ENCODE measurements around the gene PNPT1. TPM values are rescaled to one million over a fixed set of nuclear protein-coding genes. Genes with fewer than 3 reads are reported as not detected.
A peak's percentile ranks its signal among the peaks of the same experiment; 100 is the strongest.

PNPT1 gene
- total RNA-seq, 4 donors from 2014 or later = 11.6 to 21.4 (median 16.1) TPM

- Histone ChIP-seq H3K27me3 (no peaks in the 10 kb centered on the region), H3K9me3 (no peaks in the 10 kb centered on the region), H3K36me3 (no peaks in the 10 kb centered on the region), H3K27ac (peak overlapping the region in 2 of 4 donors; percentile 13 to 48), H3K4me1 (peaks cover 0 to 25% (median 2%) of the 10 kb centered on the region in 4 donors), H3K4me3 (no peak overlapping the region)
- no peak for TF ChIP-seq EP300 (IDR thresholded peaks at IDR 0.05)
- no peak for TF ChIP-seq CTCF (IDR thresholded peaks at IDR 0.05)
- no peak for TF ChIP-seq POLR2A (IDR thresholded peaks at IDR 0.05)
- peak in 1 of 2 donors; percentile 44 for DNase-seq (ENCODE audit: low spot score in 2 of 2)
- WGBS, 2 donors = 17 to 24% methylated on average over 4 of the region's 4 CpGs
Measured at GRCh38 chr2:55732854-55733253, 39.2 kb upstream of the PNPT1 start.

- H3K4me1 ChIP-seq = peaks cover 0 to 25% (median 2%) of the 10 kb centered on the region in 4 donors
- TF ChIP-seq CTCF (IDR thresholded peaks at IDR 0.05) (no peak), EP300 (IDR thresholded peaks at IDR 0.05) (no peak), POLR2A (IDR thresholded peaks at IDR 0.05) (no peak)
- WGBS, 2 donors = 42 to 47% methylated on average over 1 of the region's 1 CpG
- no peaks in the 10 kb centered on the region for H3K36me3 ChIP-seq
- H3K4me3 ChIP-seq = no peak overlapping the region
- H3K27ac ChIP-seq = peak overlapping the region in 1 of 4 donors; percentile 16
- H3K27me3 ChIP-seq = no peaks in the 10 kb centered on the region
- no peak for DNase-seq (ENCODE audit: low spot score in 2 of 2)
- H3K9me3 ChIP-seq = no peaks in the 10 kb centered on the region
Measured at GRCh38 chr2:55729136-55729685, 35.6 kb upstream of the PNPT1 start.

GRCh38 chr2:55721596-55722215 lies 28.1 kb upstream of the PNPT1 start:
- no peak for TF ChIP-seq EP300 (IDR thresholded peaks at IDR 0.05)
- TF ChIP-seq POLR2A (IDR thresholded peaks at IDR 0.05) = no peak
- TF ChIP-seq CTCF (IDR thresholded peaks at IDR 0.05) = no peak
- Histone ChIP-seq H3K27ac (no peak overlapping the region), H3K36me3 (no peaks in the 10 kb centered on the region), H3K4me1 (no peaks in the 10 kb centered on the region), H3K4me3 (no peak overlapping the region), H3K9me3 (no peaks in the 10 kb centered on the region), H3K27me3 (no peaks in the 10 kb centered on the region)
- no peak for DNase-seq (ENCODE audit: low spot score in 2 of 2)
- 54 to 62% methylated on average over 5 of the region's 5 CpGs for WGBS, 2 donors

GRCh38 chr2:55720417-55720816 lies 26.8 kb upstream of the PNPT1 start:
- no peak for DNase-seq (ENCODE audit: low spot score in 2 of 2)
- H3K27me3 ChIP-seq = no peaks in the 10 kb centered on the region
- H3K9me3 ChIP-seq = no peaks in the 10 kb centered on the region
- WGBS, 2 donors = 74 to 77% methylated on average over 11 of the region's 11 CpGs
- H3K36me3 ChIP-seq = no peaks in the 10 kb centered on the region
- H3K27ac ChIP-seq = no peak overlapping the region
- H3K4me3 ChIP-seq = no peak overlapping the region
- no peaks in the 10 kb centered on the region for H3K4me1 ChIP-seq
- TF ChIP-seq CTCF (IDR thresholded peaks at IDR 0.05) (no peak), EP300 (IDR thresholded peaks at IDR 0.05) (no peak), POLR2A (IDR thresholded peaks at IDR 0.05) (no peak)

GRCh38 chr2:55719852-55720251 lies 26.2 kb upstream of the PNPT1 start:
- 74 to 86% methylated on average over 1 of the region's 1 CpG for WGBS, 2 donors

More at GRCh38 chr2:55719852-55720251, 26.2 kb upstream of the PNPT1 start:
- Histone ChIP-seq H3K36me3 (no peaks in the 10 kb centered on the region), H3K9me3 (no peaks in the 10 kb centered on the region), H3K4me1 (no peaks in the 10 kb centered on the region), H3K4me3 (no peak overlapping the region), H3K27ac (no peak overlapping the region), H3K27me3 (no peaks in the 10 kb centered on the region)
- no peak for DNase-seq (ENCODE audit: low spot score in 2 of 2)
- no peak for TF ChIP-seq CTCF (IDR thresholded peaks at IDR 0.05)
- no peak for TF ChIP-seq EP300 (IDR thresholded peaks at IDR 0.05)
- no peak for TF ChIP-seq POLR2A (IDR thresholded peaks at IDR 0.05)
